BE2C (cell line): ENCODE measurements around the gene ITGB2.

Experiments used
- DNase-seq: peaks from one replicate; pipeline ENCODE4 v3.0.0-alpha.2; 2020
- H3K27me3 ChIP-seq: fragments of 250-450 bp; sonication (Bioruptor Pico); 2 replicates; pipeline ENCODE4 v1.5.1; 2020; ENCODE audit warnings: mild to moderate bottlenecking
- H3K36me3 ChIP-seq: fragments of 250-450 bp; sonication (Bioruptor Pico); 2 replicates; pipeline ENCODE4 v1.5.1; 2020; ENCODE audit warnings: mild to moderate bottlenecking
- H3K4me1 ChIP-seq: fragments of 250-450 bp; sonication (Bioruptor Pico); 2 replicates; pipeline ENCODE4 v1.5.1; 2020
- H3K4me3 ChIP-seq: 2 replicates; pipeline ENCODE4 v1.5.1; 2011; ENCODE audit warnings: low read depth, low read length
- H3K9me3 ChIP-seq: fragments of 250-450 bp; sonication (Bioruptor Pico); 2 replicates; pipeline ENCODE4 v1.5.1; 2020
- TF ChIP-seq, protein P1 (sequence below): IDR thresholded peaks from 2 replicates; pipeline ENCODE4 v1.5.1; 2012; ENCODE audit warnings: mild to moderate bottlenecking, low read depth, low read length

ITGB2 gene

DNA sequence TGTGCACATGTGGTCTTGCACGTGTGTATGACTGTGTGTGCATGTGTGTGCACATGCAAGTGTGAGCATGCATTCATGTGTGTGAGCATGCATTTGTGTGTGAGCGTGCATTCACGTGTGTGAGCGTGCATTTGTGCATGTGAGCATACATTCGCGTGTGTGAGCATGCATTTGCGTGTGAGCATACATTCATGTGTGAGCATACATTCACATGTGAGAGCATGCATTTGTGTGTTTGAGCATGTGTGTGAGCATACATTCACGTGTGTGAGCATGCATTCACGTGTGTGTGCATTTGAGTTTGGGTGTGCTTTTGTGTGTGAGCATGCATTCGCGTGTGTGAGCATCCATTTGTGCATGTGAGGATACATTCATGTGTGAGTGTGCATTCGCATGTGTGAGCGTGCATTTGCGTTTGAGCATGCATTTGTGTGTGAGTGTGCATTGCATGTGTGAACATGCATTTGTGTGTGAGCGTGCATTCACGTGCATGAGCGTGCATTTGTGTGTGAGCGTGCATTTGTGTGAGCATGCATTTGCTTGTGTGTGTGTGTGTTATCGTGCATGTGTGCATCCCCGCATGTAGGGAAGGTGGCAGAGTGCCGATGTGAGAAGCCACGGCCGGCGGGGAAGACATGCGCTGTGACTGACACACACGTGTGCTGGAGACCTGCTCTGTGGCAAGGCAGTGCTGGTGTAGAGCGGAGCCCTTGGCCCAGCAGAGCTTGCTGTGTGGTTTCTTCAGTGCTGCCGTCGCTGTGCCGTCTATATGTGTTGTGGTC, 18.2 kb downstream of the ITGB2 start:
- Histone ChIP-seq H3K4me3 (no peak overlapping the region), H3K9me3 (no peaks in the 10 kb centered on the region), H3K4me1 (no peaks in the 10 kb centered on the region), H3K27me3 (no peaks in the 10 kb centered on the region), H3K36me3 (no peaks in the 10 kb centered on the region)
- TF ChIP-seq, protein P1, sequence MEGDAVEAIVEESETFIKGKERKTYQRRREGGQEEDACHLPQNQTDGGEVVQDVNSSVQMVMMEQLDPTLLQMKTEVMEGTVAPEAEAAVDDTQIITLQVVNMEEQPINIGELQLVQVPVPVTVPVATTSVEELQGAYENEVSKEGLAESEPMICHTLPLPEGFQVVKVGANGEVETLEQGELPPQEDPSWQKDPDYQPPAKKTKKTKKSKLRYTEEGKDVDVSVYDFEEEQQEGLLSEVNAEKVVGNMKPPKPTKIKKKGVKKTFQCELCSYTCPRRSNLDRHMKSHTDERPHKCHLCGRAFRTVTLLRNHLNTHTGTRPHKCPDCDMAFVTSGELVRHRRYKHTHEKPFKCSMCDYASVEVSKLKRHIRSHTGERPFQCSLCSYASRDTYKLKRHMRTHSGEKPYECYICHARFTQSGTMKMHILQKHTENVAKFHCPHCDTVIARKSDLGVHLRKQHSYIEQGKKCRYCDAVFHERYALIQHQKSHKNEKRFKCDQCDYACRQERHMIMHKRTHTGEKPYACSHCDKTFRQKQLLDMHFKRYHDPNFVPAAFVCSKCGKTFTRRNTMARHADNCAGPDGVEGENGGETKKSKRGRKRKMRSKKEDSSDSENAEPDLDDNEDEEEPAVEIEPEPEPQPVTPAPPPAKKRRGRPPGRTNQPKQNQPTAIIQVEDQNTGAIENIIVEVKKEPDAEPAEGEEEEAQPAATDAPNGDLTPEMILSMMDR = no peak
- peak; percentile 0 for DNase-seq

DNA sequence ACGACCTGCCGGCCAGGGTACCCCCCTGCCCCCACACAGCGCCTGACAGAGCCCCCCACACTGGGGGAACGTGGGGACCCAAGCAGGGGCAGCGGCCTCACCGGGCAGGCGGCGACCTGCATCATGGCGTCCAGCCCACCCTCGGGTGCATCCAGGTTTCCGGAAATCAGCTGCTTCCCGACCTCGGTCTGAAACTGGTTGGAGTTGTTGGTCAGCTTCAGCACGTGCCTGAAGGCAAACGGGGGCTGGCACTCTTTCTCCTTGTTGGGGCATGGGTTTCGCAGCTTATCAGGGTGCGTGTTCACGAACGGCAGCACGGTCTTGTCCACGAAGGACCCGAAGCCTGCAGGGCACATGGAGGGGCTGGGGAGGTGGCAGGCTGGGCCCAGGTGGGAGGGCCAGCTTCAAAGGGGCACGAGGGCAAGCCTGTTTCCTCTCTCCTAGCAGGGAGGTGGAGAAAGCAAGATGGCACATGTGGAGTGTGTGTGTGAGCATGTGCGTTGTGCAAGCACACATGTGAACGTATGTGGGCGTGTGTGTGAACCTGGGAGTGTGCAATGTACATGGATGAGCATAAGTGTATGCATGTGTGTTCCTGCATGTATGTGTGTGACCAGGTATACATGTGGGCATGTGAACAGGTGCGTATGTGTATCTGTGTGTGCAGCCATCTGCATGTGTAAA, 19.2 kb downstream of the ITGB2 start:
- Histone ChIP-seq H3K9me3 (no peaks in the 10 kb centered on the region), H3K36me3 (no peaks in the 10 kb centered on the region), H3K4me3 (no peak overlapping the region), H3K27me3 (no peaks in the 10 kb centered on the region), H3K4me1 (no peaks in the 10 kb centered on the region)
- TF ChIP-seq, protein P1 = no peak
- DNase-seq = peak; percentile 4

DNA sequence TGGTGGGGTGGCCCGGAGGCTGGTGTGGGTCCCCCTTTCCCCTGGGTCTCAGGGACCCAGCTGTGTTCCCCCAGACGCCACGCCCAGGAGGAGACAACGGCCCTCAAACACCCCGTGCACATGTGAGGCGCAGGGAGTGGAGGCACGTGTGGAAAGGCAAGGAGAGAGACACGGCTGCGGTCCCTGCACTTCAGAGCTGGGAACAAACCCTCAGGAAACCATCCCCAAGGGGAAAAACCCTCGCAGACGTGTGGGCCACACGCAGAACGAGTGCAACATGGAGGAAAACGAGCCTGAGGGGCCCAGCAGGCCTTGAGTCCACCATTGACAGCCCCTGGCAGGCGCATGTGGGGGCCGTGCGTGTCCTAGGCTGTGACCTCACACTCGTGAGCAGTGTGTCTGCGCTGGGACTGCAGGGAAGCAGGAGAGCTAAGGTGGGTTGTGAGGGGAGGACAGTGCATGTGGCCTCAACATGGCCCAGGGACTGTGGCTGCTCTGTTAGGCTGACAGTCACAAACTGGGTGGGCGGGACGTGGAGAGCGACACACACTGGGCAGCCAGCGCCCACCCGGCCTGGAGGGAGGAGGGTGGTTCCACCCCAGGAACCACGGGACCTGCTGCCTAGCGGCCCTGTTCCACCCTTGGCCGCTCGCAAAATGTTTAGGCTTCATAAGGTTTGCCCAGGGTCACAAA, 20.0 kb downstream of the ITGB2 start:
- Histone ChIP-seq H3K36me3 (no peaks in the 10 kb centered on the region), H3K4me3 (no peak overlapping the region), H3K4me1 (no peaks in the 10 kb centered on the region), H3K9me3 (no peaks in the 10 kb centered on the region), H3K27me3 (no peaks in the 10 kb centered on the region)
- TF ChIP-seq, protein P1 = no peak
- peak; percentile 16 for DNase-seq

DNA sequence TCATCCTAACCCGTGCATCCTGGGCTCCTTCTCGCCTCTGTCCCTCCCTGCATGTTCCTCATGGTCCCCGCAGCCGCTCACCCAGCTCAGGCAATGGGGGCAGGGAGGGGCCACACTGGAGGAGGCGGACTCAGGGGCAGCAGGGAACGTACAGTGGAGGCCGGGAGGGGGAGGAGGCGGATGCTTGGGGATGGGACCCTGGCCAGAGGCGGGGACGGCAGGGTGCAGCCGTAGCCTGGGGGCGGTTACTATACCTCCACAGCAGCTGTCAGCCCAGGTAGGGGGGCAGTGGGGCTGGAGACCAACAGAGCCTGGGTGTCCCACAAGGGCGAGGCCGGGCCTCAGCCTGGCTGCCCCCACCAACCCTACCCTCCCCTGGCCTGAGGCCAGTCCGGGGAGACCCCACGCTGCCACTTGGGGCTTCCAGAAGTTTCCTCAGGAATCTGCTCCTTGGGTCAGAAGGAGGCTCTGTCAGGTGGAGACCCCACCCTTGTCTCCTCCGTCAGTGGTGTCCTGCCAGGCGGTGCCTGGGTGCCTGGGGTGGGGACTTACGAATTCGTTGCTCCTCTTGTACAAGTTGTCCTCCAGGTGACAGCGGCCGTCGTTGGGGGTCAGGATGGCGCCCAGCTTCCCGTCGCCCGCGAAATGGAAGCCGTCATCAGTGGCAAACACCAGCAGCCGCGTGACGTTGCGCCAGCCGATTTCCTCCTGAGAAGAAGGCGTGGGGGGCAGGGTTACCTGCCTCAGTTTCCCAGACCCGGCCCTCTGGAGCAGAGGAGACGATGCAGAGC, 20.7 kb downstream of the ITGB2 start:
- Histone ChIP-seq H3K9me3 (no peaks in the 10 kb centered on the region), H3K4me1 (no peaks in the 10 kb centered on the region), H3K27me3 (no peaks in the 10 kb centered on the region), H3K36me3 (no peaks in the 10 kb centered on the region), H3K4me3 (no peak overlapping the region)
- TF ChIP-seq, protein P1 = no peak
- DNase-seq = peak; percentile 22

- no peaks in the 10 kb centered on the region for H3K36me3 ChIP-seq
Measured at GRCh38 chr21:44898851-44899767, 21.6 kb downstream of the ITGB2 start.

More at GRCh38 chr21:44898851-44899767, 21.6 kb downstream of the ITGB2 start:
- TF ChIP-seq, protein P1 = no peak
- Histone ChIP-seq H3K4me3 (no peak overlapping the region), H3K27me3 (no peaks in the 10 kb centered on the region), H3K4me1 (no peaks in the 10 kb centered on the region), H3K9me3 (no peaks in the 10 kb centered on the region)
- DNase-seq = no peak
